ENCODE data around the gene RIN2. TPM values are rescaled to one million over a fixed set of nuclear protein-coding genes. Genes with fewer than 3 reads are reported as not detected.
A peak's percentile ranks its signal among the peaks of the same experiment; 100 is the strongest.

Gene RIN2
- total RNA-seq, 2 donors from 2014 or later, result 20.4 to 34.0 TPM

GRCh38 chr20:19758501-19759331 lies 658 bp downstream of the RIN2 start:
- H3K4me1 ChIP-seq, result peaks cover 47% of the 10 kb centered on the region
- peak; percentile 33 for ATAC-seq
- WGBS, 2 donors, result 7 to 25% methylated on average over 21 to 54 of the region's 54 CpGs
- DNase-seq, result peak; percentile 46 to 69 (median 58)
- no peaks in the 10 kb centered on the region for H3K9me3 ChIP-seq
- no peaks in the 10 kb centered on the region for H3K36me3 ChIP-seq (replicated peaks in 1 of 2; ENCODE audit: insufficient read depth in 1 of 2, low read depth in 2 of 2)
- peak overlapping the region; percentile 68 to 80 for H3K4me3 ChIP-seq
- TF ChIP-seq, protein P1, sequence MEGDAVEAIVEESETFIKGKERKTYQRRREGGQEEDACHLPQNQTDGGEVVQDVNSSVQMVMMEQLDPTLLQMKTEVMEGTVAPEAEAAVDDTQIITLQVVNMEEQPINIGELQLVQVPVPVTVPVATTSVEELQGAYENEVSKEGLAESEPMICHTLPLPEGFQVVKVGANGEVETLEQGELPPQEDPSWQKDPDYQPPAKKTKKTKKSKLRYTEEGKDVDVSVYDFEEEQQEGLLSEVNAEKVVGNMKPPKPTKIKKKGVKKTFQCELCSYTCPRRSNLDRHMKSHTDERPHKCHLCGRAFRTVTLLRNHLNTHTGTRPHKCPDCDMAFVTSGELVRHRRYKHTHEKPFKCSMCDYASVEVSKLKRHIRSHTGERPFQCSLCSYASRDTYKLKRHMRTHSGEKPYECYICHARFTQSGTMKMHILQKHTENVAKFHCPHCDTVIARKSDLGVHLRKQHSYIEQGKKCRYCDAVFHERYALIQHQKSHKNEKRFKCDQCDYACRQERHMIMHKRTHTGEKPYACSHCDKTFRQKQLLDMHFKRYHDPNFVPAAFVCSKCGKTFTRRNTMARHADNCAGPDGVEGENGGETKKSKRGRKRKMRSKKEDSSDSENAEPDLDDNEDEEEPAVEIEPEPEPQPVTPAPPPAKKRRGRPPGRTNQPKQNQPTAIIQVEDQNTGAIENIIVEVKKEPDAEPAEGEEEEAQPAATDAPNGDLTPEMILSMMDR (IDR thresholded peaks at IDR 0.05), result no peak
- TF ChIP-seq POLR2A (IDR thresholded peaks at IDR 0.05), result peak in 1 of 3 donors; percentile 30
- intact Hi-C loops (cut with DNase I), result no loop called here
- no peaks in the 10 kb centered on the region for H3K27me3 ChIP-seq
- peak overlapping the region; percentile 89 to 97 (median 92) for H3K27ac ChIP-seq

DNA sequence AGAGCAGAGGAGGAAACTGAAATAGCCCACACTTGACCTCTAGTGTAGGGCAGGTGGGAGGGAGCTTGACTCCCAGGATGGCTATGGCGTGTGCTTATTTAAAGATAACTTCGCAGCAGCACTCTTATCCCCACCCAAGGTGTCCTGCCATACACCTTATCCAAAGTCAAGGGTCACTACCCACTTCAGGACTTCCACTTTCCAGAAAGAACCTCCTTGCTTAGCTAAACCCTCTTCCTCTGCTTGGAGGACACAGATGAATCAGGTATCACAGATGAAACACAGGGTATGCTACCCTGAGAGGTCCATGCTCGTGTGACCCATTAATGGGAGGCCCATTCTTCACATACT lies 2.3 kb downstream of the RIN2 start:
- DNase-seq, result no peak

GRCh38 chr20:19761326-19761725 lies 3.3 kb downstream of the RIN2 start:
- Histone ChIP-seq H3K27me3 (no peaks in the 10 kb centered on the region), H3K27ac (peak overlapping the region in 1 of 4 donors; percentile 92)
- intact Hi-C loops (cut with DNase I), result no loop called here

More for the DNA sequence above, 2.3 kb downstream of the RIN2 start:
- intact Hi-C loops (cut with DNase I), result no loop called here
- no peak for TF ChIP-seq POLR2A (IDR thresholded peaks at IDR 0.05)
- TF ChIP-seq, protein P1 (IDR thresholded peaks at IDR 0.05), result no peak
- H3K9me3 ChIP-seq, result no peaks in the 10 kb centered on the region
- H3K4me3 ChIP-seq, result no peak overlapping the region
- no peaks in the 10 kb centered on the region for H3K36me3 ChIP-seq (replicated peaks in 1 of 2; ENCODE audit: insufficient read depth in 1 of 2, low read depth in 2 of 2)
- no peaks in the 10 kb centered on the region for H3K27me3 ChIP-seq
- WGBS, 2 donors, result 76 to 94% methylated on average over 3 of the region's 3 CpGs
- ATAC-seq, result no peak
- peak overlapping the region in 3 of 4 donors; percentile 92 to 97 (median 92) for H3K27ac ChIP-seq
- H3K4me1 ChIP-seq, result peaks cover 47% of the 10 kb centered on the region

DNA sequence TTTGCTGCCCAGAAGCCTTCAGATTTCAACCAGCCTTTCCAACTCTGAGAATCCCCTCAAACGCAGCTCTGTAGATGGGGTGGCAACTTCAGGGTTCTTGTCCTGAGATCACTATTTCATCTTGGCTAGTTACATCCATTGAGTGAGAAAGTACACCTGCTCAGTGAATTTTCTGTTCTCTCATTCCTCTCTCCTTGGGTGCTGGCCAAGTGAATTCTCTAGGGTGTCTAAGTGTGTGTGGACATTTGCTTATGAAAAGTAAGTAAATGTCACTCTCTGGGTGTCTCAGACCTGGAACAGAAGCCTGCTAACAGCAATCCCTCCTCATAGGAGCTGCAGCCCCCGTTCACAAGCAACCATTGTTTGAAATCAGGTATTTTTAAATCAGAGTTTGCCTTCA lies 3.8 kb downstream of the RIN2 start:
- Histone ChIP-seq H3K4me3 (no peak overlapping the region), H3K27ac (peak overlapping the region in 2 of 4 donors; percentile 52 to 92), H3K9me3 (no peaks in the 10 kb centered on the region), H3K27me3 (no peaks in the 10 kb centered on the region), H3K4me1 (peaks cover 42% of the 10 kb centered on the region), H3K36me3 (replicated peaks in 1 of 2; ENCODE audit: insufficient read depth in 1 of 2, low read depth in 2 of 2) (no peaks in the 10 kb centered on the region)
- no peak for ATAC-seq
- intact Hi-C loops (cut with DNase I), result no loop called here
- peak in 1 of 4 donors; percentile 23 for DNase-seq
- TF ChIP-seq, protein P1 (IDR thresholded peaks at IDR 0.05), result no peak
- WGBS, 2 donors, result 26 to 37% methylated on average over 2 of the region's 2 CpGs

More at GRCh38 chr20:19761326-19761725, 3.3 kb downstream of the RIN2 start:
- no peak for DNase-seq
- no peaks in the 10 kb centered on the region for H3K36me3 ChIP-seq (replicated peaks in 1 of 2; ENCODE audit: insufficient read depth in 1 of 2, low read depth in 2 of 2)
- ATAC-seq, result no peak
- no peak overlapping the region for H3K4me3 ChIP-seq
- peaks cover 47% of the 10 kb centered on the region for H3K4me1 ChIP-seq
- no peaks in the 10 kb centered on the region for H3K9me3 ChIP-seq
- TF ChIP-seq, protein P1 (IDR thresholded peaks at IDR 0.05), result no peak
- no peak for TF ChIP-seq POLR2A (IDR thresholded peaks at IDR 0.05)

GRCh38 chr20:19764207-19764606 lies 6.1 kb downstream of the RIN2 start:
- no peak for DNase-seq
- no peak for TF ChIP-seq POLR2A (IDR thresholded peaks at IDR 0.05)
- TF ChIP-seq, protein P1 (IDR thresholded peaks at IDR 0.05), result no peak
- Histone ChIP-seq H3K4me3 (no peak overlapping the region), H3K27me3 (no peaks in the 10 kb centered on the region), H3K27ac (no peak overlapping the region), H3K4me1 (peaks cover 30% of the 10 kb centered on the region), H3K9me3 (no peaks in the 10 kb centered on the region), H3K36me3 (replicated peaks in 1 of 2; ENCODE audit: insufficient read depth in 1 of 2, low read depth in 2 of 2) (no peaks in the 10 kb centered on the region)
- 68 to 73% methylated on average over 8 of the region's 8 CpGs for WGBS, 2 donors
- ATAC-seq, result no peak
- intact Hi-C loops (cut with DNase I), result no loop called here
